MCF 10A (cell line): ENCODE results near the gene VMP1. TPM values are rescaled to one million over a fixed set of nuclear protein-coding genes. Genes with fewer than 3 reads are reported as not detected.
"Not testable (repeated sequence)": the region's sequence is repeated elsewhere in the genome, so short reads cannot be mapped to it uniquely, and the experiment has no call there.

ENCODE experiments used
- BruUV-seq: library from RNA; stranded (reverse); fragments of 400-500 nt; replicated peaks from 2 replicates; lab custom pipeline; 2021; lab: Mats Ljungman, UMichigan
- CTCF ChIA-PET: fragments of 300-600 bp; sonication (Branson Sonifier 250); formaldehyde crosslinking; extraction: SDS; loops from one replicate; lab custom pipeline; 2021; ENCODE audit warnings: antibody characterized with exemption, inconsistent platforms; lab: Yijun Ruan, JAX
- POLR2A ChIA-PET: fragments of 300-600, 350-650 bp; sonication (Branson Sonifier 250); formaldehyde crosslinking; extraction: SDS; loops from one replicate; lab custom pipeline; 2020; ENCODE audit warnings: antibody characterized with exemption, inconsistent platforms; lab: Yijun Ruan, JAX
- DNase-seq: peaks from one replicate; pipeline ENCODE4 v3.0.0-alpha.2; 2018; ENCODE audit not compliant: unreplicated experiment
- H3K27ac Mint-ChIP-seq: one replicate; pipeline ENCODE4 v1.8.0; 2022; ENCODE audit warnings: mild to moderate bottlenecking, low read depth, mixed read lengths; ENCODE audit not compliant: unreplicated experiment
- H3K27me3 Mint-ChIP-seq: one replicate; pipeline ENCODE4 v1.8.0; 2022; ENCODE audit warnings: mixed read lengths; ENCODE audit not compliant: insufficient read depth, unreplicated experiment
- H3K36me3 Mint-ChIP-seq: one replicate; pipeline ENCODE4 v1.8.0; 2022; ENCODE audit warnings: mild to moderate bottlenecking, moderate library complexity, mixed read lengths; ENCODE audit not compliant: insufficient read depth, unreplicated experiment
- H3K4me1 Mint-ChIP-seq: one replicate; pipeline ENCODE4 v1.8.0; 2022; ENCODE audit warnings: mixed read lengths; ENCODE audit not compliant: insufficient read depth, unreplicated experiment
- H3K4me3 Mint-ChIP-seq: one replicate; pipeline ENCODE4 v1.8.0; 2022; ENCODE audit warnings: mild to moderate bottlenecking, moderate library complexity, mixed read lengths; ENCODE audit not compliant: unreplicated experiment
- H3K9me3 Mint-ChIP-seq: one replicate; pipeline ENCODE4 v1.8.0; 2022; ENCODE audit warnings: mixed read lengths; ENCODE audit not compliant: unreplicated experiment
- CTCF ChIP-seq: fragments of 200-600 bp; IDR thresholded peaks from one replicate; pipeline ENCODE4 v1.8.0; 2022; ENCODE audit warnings: antibody characterized with exemption, mild to moderate bottlenecking; ENCODE audit not compliant: unreplicated experiment
- intact Hi-C: fragments of 100-400 bp; cut with micrococcal nuclease; formaldehyde crosslinking; loops from 2 replicates; pipeline ENCODE4 v1.14.1; 2022
- total RNA-seq: library from RNA; stranded (reverse); gene quantifications from 2 replicates; pipeline ENCODE4 v1.2.3, GENCODE V29; 2022

Gene VMP1
- total RNA-seq, 1 experiment from 2014 or later, result 228 TPM

- Mint-ChIP-seq H3K36me3 (peaks cover 21% of the 10 kb centered on the region), H3K4me1 (peaks cover 21% of the 10 kb centered on the region), H3K27me3 (no peaks in the 10 kb centered on the region), H3K9me3 (no peaks in the 10 kb centered on the region), H3K27ac (no peak overlapping the region), H3K4me3 (no peak overlapping the region)
- CTCF ChIA-PET, result interaction anchor here (0.7 to 7.2 kb wide), 12 partner anchors 10 to 285 kb away, joined by 3 to 81 read pairs (median 6); partner anchors contain the start of genes RPS6KB1, TUBD1 and VMP1
- intact Hi-C loops, result loop anchor here (1.0 kb wide), 4 partner anchors 86 to 161 kb away; no protein-coding TSS in a partner anchor
- no peak for DNase-seq
- no peak for TF ChIP-seq CTCF
- no TSS peak for BruUV-seq
- POLR2A ChIA-PET, result interaction anchor here (0.6 to 7.0 kb wide), 12 partner anchors 10 to 140 kb away, joined by 3 to 142 read pairs (median 12); partner anchors contain the start of genes PTRH2, RPS6KB1, TUBD1 and VMP1
Measured at GRCh38 chr17:59752922-59753321, 45.5 kb downstream of the VMP1 start.

GRCh38 chr17:59753522-59754467 lies 46.3 kb downstream of the VMP1 start:
- TF ChIP-seq CTCF, result peak; percentile 62
- intact Hi-C loops, result loop anchor here (1.0 kb wide), 5 partner anchors 33 to 161 kb away; no protein-coding TSS in a partner anchor
- BruUV-seq, result TSS peak; percentile 96
- H3K4me3 Mint-ChIP-seq, result peak overlapping the region; percentile 56
- peak overlapping the region; percentile 83 for H3K27ac Mint-ChIP-seq
- peak; percentile 86 for DNase-seq
- CTCF ChIA-PET, result interaction anchor here (0.6 to 7.2 kb wide), 24 partner anchors 8 to 282 kb away, joined by 3 to 81 read pairs (median 5); partner anchors contain the start of gene VMP1
- H3K36me3 Mint-ChIP-seq, result peaks cover 16% of the 10 kb centered on the region
- POLR2A ChIA-PET, result interaction anchor here (0.6 to 7.0 kb wide), 19 partner anchors 9 to 1737 kb away, joined by 3 to 142 read pairs (median 6); partner anchors contain the start of genes CLTC, PTRH2, RPS6KB1 and TUBD1
- no peaks in the 10 kb centered on the region for H3K27me3 Mint-ChIP-seq
- H3K4me1 Mint-ChIP-seq, result peaks cover 23% of the 10 kb centered on the region
- no peaks in the 10 kb centered on the region for H3K9me3 Mint-ChIP-seq

- CTCF ChIA-PET, result interaction anchor here (0.7 to 7.2 kb wide), 17 partner anchors 10 to 281 kb away, joined by 3 to 81 read pairs (median 5); partner anchors contain the start of gene VMP1
- TF ChIP-seq CTCF, result no peak
Measured at GRCh38 chr17:59754552-59754951, 47.1 kb downstream of the VMP1 start.

GRCh38 chr17:59755069-59755468 lies 47.6 kb downstream of the VMP1 start:
- not testable (repeated sequence) for H3K4me3 Mint-ChIP-seq, H3K9me3 Mint-ChIP-seq
- TSS peak; percentile 41 for BruUV-seq

More at GRCh38 chr17:59754552-59754951, 47.1 kb downstream of the VMP1 start:
- DNase-seq, result peak; percentile 95
- intact Hi-C loops, result loop anchor here (1.0 kb wide), 1 partner anchor 32 kb away; no protein-coding TSS in a partner anchor
- POLR2A ChIA-PET, result interaction anchor here (0.6 to 7.0 kb wide), 16 partner anchors 8 to 1736 kb away, joined by 3 to 142 read pairs (median 6); partner anchors contain the start of genes CLTC, PTRH2, RPS6KB1 and TUBD1
- H3K9me3 Mint-ChIP-seq, result no peaks in the 10 kb centered on the region
- peaks cover 19% of the 10 kb centered on the region for H3K36me3 Mint-ChIP-seq
- no peaks in the 10 kb centered on the region for H3K27me3 Mint-ChIP-seq
- no TSS peak for BruUV-seq
- H3K4me1 Mint-ChIP-seq, result peaks cover 23% of the 10 kb centered on the region
- H3K4me3 Mint-ChIP-seq, result peak overlapping the region; percentile 56
- peak overlapping the region; percentile 83 for H3K27ac Mint-ChIP-seq

More at GRCh38 chr17:59755069-59755468, 47.6 kb downstream of the VMP1 start:
- peaks cover 24% of the 10 kb centered on the region for H3K36me3 Mint-ChIP-seq
- peak overlapping the region; percentile 83 for H3K27ac Mint-ChIP-seq
- DNase-seq, intact Hi-C loops, H3K27me3 Mint-ChIP-seq: not testable (repeated sequence)
- CTCF ChIA-PET, result interaction anchor here (0.7 to 7.2 kb wide), 12 partner anchors 10 to 159 kb away, joined by 3 to 81 read pairs (median 6); no protein-coding TSS in a partner anchor
- H3K4me1 Mint-ChIP-seq, result peaks cover 23% of the 10 kb centered on the region
- POLR2A ChIA-PET, result interaction anchor here (0.6 to 7.0 kb wide), 11 partner anchors 10 to 1735 kb away, joined by 3 to 142 read pairs (median 10); partner anchors contain the start of genes PTRH2, RPS6KB1, TUBD1 and VMP1
